Liver (tissue), 9 donors: ENCODE data around the gene CARD8. TPM values are rescaled to one million over a fixed set of nuclear protein-coding genes. Genes with fewer than 3 reads are reported as not detected.

ENCODE experiments used
- DNase-seq: peaks from one replicate; pipeline ENCODE4 v3.0.0-alpha.2; 2017; ENCODE audit warnings: low spot score
- H3K27ac ChIP-seq, 2 donors: one replicate each; pipeline ENCODE4 v1.7.0; 2013; ENCODE audit warnings: inconsistent platforms in 2 of 2, low read length in 2 of 2, control low read depth in 1 of 2, low read depth in 1 of 2, mild to moderate bottlenecking in 1 of 2
- H3K27me3 ChIP-seq, 4 donors: one replicate each; pipeline versions ENCODE4 v1.6.1 to v1.7.0; 2013; ENCODE audit warnings: low read length in 3 of 4, inconsistent platforms in 1 of 4, mild to moderate bottlenecking in 1 of 4, moderate library complexity in 1 of 4; ENCODE audit not compliant: control insufficient read depth in 4 of 4, insufficient read depth in 4 of 4
- H3K36me3 ChIP-seq, 4 donors: one replicate each; pipeline versions ENCODE4 v1.6.1 to v1.7.0; 2013; ENCODE audit warnings: low read length in 3 of 4, mild to moderate bottlenecking in 3 of 4, low read depth in 1 of 4, moderate library complexity in 1 of 4; ENCODE audit not compliant: control insufficient read depth in 4 of 4, insufficient read depth in 3 of 4
- H3K4me1 ChIP-seq, 4 donors: one replicate each; pipeline versions ENCODE4 v1.6.1 to v1.7.0; 2013; ENCODE audit warnings: low read length in 3 of 4, mild to moderate bottlenecking in 3 of 4, moderate library complexity in 1 of 4; ENCODE audit not compliant: control insufficient read depth in 4 of 4, insufficient read depth in 4 of 4
- H3K4me3 ChIP-seq, 3 donors: one replicate each; pipeline versions ENCODE4 v1.6.1 to v1.7.0; 2013; ENCODE audit warnings: low read length in 3 of 3, control low read depth in 1 of 3, low read depth in 1 of 3, mild to moderate bottlenecking in 1 of 3
- H3K9ac ChIP-seq, 2 donors: one replicate each; pipeline ENCODE4 v1.7.0; 2013; ENCODE audit warnings: low read length in 2 of 2, mild to moderate bottlenecking in 2 of 2, moderate library complexity in 2 of 2, control low read depth in 1 of 2, low read depth in 1 of 2
- H3K9me3 ChIP-seq, 4 donors: one replicate each; pipeline versions ENCODE4 v1.6.1 to v1.7.0; 2013; ENCODE audit warnings: low read length in 3 of 4; ENCODE audit not compliant: control insufficient read depth in 4 of 4
- EGR1 ChIP-seq, 2 donors: IDR thresholded peaks; 2 replicates each; pipeline ENCODE4 v1.6.1; 2016 to 2018; ENCODE audit warnings: antibody characterized with exemption in 2 of 2, low read depth in 2 of 2
- FOXA1 ChIP-seq: IDR thresholded peaks from 2 replicates; pipeline ENCODE4 v1.6.1; 2016; ENCODE audit warnings: antibody characterized with exemption
- FOXA2 ChIP-seq: IDR thresholded peaks from 2 replicates; pipeline ENCODE4 v1.6.1; 2016; ENCODE audit warnings: antibody characterized with exemption
- GABPA ChIP-seq, 2 donors: IDR thresholded peaks in 1 of 2; conservative IDR thresholded peaks in 1 of 2; 2 replicates each; pipeline ENCODE4 v1.6.1; 2016; ENCODE audit warnings: antibody characterized with exemption in 2 of 2, mild to moderate bottlenecking in 1 of 2, moderate library complexity in 1 of 2
- HNF4A ChIP-seq, 2 donors: conservative IDR thresholded peaks; 2 replicates each; pipeline ENCODE4 v1.6.1; 2016; ENCODE audit warnings: antibody characterized with exemption in 2 of 2, mild to moderate bottlenecking in 2 of 2
- HNF4G ChIP-seq: IDR thresholded peaks from 2 replicates; pipeline ENCODE4 v1.6.1; 2016; ENCODE audit warnings: antibody characterized with exemption
- JUND ChIP-seq, 2 donors: IDR thresholded peaks; 2 replicates each; pipeline ENCODE4 v1.6.1; 2016; ENCODE audit warnings: antibody characterized with exemption in 2 of 2
- NR2F2 ChIP-seq: IDR thresholded peaks from 2 replicates; pipeline ENCODE4 v1.6.1; 2016; ENCODE audit warnings: antibody characterized with exemption
- RAD21 ChIP-seq, 2 donors: IDR thresholded peaks; 2 replicates each; pipeline ENCODE4 v1.6.1; 2016; ENCODE audit warnings: antibody characterized with exemption in 2 of 2, mild to moderate bottlenecking in 2 of 2
- RXRA ChIP-seq, 2 donors: IDR thresholded peaks; 2 replicates each; pipeline ENCODE4 v1.6.1; 2017 to 2018; ENCODE audit warnings: antibody characterized with exemption in 2 of 2, mild to moderate bottlenecking in 1 of 2
- SP1 ChIP-seq: IDR thresholded peaks from 2 replicates; pipeline ENCODE4 v1.6.1; 2018; ENCODE audit warnings: antibody characterized with exemption, mild to moderate bottlenecking
- TAF1 ChIP-seq: conservative IDR thresholded peaks from 2 replicates; pipeline ENCODE4 v1.6.1; 2016; ENCODE audit warnings: antibody characterized with exemption, mild to moderate bottlenecking
- YY1 ChIP-seq: IDR thresholded peaks from 2 replicates; pipeline ENCODE4 v1.6.1; 2016; ENCODE audit warnings: antibody characterized with exemption, mild to moderate bottlenecking
- WGBS: extraction: QIAGEN DNeasy Blood & Tissue Kit; methylation state at CpG from one replicate; pipeline ENCODE4 v1.1.7; 2013; 5-methylcytosine and 5-hydroxymethylcytosine counted together
- polyA plus RNA-seq, 2 donors: library from polyadenylated mRNA; stranded (reverse) in 1 of 2; unstranded in 1 of 2; fragments of 200-250 nt in 1 of 2; fragments of >200 nt in 1 of 2; fragmentation: Nextera tagmentation in 1 of 2; extraction: Ambion mirVana in 1 of 2; gene quantifications; one replicate each; pipeline versions ENCODE4 v1.2.1 to v1.2.3, GENCODE V29; 2013 to 2015
- total RNA-seq, 2 donors: library from RNA; depleted of rRNA; stranded (reverse); fragments of >200 nt; gene quantifications; one replicate each; pipeline ENCODE4 v1.2.3, GENCODE V29; 2014
- TF ChIP-seq, protein P1 (sequence below): IDR thresholded peaks from 2 replicates; pipeline ENCODE4 v1.6.1; 2016; ENCODE audit warnings: antibody characterized with exemption
- TF ChIP-seq, protein P2 (sequence below): fragments of 150-350 bp; IDR thresholded peaks from 2 replicates; pipeline ENCODE4 v1.5.1; 2017; ENCODE audit warnings: improper control_type of control experiment, low read depth, low read length; ENCODE audit not compliant: missing input control
- TF ChIP-seq, protein P3 (sequence below): IDR thresholded peaks from 2 replicates; pipeline ENCODE4 v1.6.1; 2016; ENCODE audit warnings: antibody characterized with exemption, mild to moderate bottlenecking
- TF ChIP-seq, protein P4 (sequence below): IDR thresholded peaks from 2 replicates; pipeline ENCODE4 v1.6.1; 2016; ENCODE audit warnings: antibody characterized with exemption
- TF ChIP-seq, protein P5 (sequence below): IDR thresholded peaks from 2 replicates; pipeline ENCODE4 v1.6.1; 2016; ENCODE audit warnings: antibody characterized with exemption
- donor health status: healthy.
- donor health status: healthy.
- donor health status: healthy.
- donor health status: healthy.
- donor health status: healthy.

CARD8 gene
- total and polyA plus RNA-seq, 4 donors = 9.4 to 36.3 (median 22.4) TPM

DNA sequence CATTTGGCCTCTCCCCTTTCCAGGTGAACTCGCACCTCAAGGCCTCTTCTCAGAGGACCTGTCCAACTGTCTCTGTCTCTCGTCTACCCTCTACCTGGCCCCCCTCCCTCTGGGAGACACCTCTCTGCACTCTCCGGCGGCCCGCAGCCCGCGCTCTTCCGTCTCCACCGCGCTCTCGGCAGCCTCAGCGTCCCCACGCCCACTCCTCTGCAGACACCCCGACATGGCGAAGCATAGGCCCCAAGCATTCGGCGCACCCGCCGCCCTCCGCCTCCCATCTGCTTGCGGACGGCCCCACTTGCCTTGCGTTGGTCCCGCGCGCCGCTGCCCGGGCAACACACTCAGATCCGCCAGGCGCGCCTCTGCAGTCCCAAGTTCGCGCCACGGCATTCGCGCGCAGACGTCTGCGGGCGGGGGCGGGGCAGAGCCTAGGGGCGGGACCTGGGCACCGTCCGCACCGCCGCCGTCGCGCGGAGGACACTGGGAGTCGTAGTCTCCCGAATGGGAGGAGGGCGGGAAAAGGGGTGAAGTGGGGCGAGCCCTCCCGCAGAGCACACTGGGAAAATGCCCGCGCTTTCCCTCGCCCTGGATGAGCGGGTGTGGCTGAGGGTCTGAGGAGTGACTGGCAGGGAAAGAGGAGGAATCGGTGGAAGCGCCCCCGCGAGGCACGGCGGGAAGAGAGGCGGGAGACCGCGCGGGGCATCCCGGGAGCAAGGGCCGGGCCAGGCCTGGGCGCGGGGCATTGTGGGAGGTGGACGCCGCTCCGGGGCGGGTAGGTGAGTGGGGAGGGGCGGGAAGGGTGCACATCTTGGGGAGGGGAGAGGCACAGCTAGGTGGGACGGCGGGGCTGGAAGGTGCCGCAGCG is 85.5 kb downstream of the CARD8 start, which contains the start of the genes LIG1 and ZSWIM9:
Gene LIG1, minus strand, starts transcription at position 406 of the 865 bp plus-strand sequence. CDS start 4,778 bp downstream, outside the sequence.
Gene ZSWIM9, plus strand, starts transcription at position 742 of the 865 bp plus-strand sequence. CDS start 1,123 bp downstream, outside the sequence.
- Histone ChIP-seq H3K4me1 (peaks cover 0 to 13% (median 9%) of the 10 kb centered on the region in 4 donors), H3K9ac (peak within 1 kb of the TSS; percentile 36 to 54), H3K9me3 (no peaks in the 10 kb centered on the region), H3K27me3 (no peaks in the 10 kb centered on the region), H3K36me3 (peaks cover 0 to 8% (median 0%) of the 10 kb centered on the region in 4 donors), H3K4me3 (peak within 1 kb of the TSS; percentile 73 to 89 (median 75)), H3K27ac (peak within 1 kb of the TSS; percentile 91 to 98)
- peak; percentile 94 for DNase-seq
- WGBS = under 1% methylated on average over 82 of the region's 82 CpGs
- TF ChIP-seq JUND (IDR thresholded peaks at IDR 0.05) (no peak), GABPA (IDR thresholded peaks at IDR 0.05 in 1 of 2, conservative IDR thresholded peaks at IDR 0.05 in 1 of 2) (peak in 1 of 2 donors; percentile 72), TAF1 (no peak), YY1 (peak; percentile 88), RXRA (IDR thresholded peaks at IDR 0.05) (peak in 1 of 2 donors; percentile 40), NR2F2 (no peak), HNF4G (no peak), FOXA1 (no peak), SP1 (peak; percentile 60), RAD21 (IDR thresholded peaks at IDR 0.05) (peak in 1 of 2 donors; percentile 7), EGR1 (IDR thresholded peaks at IDR 0.05; ENCODE audit: low read depth in 2 of 2) (no peak), FOXA2 (no peak), HNF4A (conservative IDR thresholded peaks at IDR 0.05) (peak; percentile 17 to 30)
- TF ChIP-seq, protein P1, sequence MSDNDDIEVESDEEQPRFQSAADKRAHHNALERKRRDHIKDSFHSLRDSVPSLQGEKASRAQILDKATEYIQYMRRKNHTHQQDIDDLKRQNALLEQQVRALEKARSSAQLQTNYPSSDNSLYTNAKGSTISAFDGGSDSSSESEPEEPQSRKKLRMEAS = no peak
- TF ChIP-seq, protein P2, sequence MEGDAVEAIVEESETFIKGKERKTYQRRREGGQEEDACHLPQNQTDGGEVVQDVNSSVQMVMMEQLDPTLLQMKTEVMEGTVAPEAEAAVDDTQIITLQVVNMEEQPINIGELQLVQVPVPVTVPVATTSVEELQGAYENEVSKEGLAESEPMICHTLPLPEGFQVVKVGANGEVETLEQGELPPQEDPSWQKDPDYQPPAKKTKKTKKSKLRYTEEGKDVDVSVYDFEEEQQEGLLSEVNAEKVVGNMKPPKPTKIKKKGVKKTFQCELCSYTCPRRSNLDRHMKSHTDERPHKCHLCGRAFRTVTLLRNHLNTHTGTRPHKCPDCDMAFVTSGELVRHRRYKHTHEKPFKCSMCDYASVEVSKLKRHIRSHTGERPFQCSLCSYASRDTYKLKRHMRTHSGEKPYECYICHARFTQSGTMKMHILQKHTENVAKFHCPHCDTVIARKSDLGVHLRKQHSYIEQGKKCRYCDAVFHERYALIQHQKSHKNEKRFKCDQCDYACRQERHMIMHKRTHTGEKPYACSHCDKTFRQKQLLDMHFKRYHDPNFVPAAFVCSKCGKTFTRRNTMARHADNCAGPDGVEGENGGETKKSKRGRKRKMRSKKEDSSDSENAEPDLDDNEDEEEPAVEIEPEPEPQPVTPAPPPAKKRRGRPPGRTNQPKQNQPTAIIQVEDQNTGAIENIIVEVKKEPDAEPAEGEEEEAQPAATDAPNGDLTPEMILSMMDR = no peak
- TF ChIP-seq, protein P3, sequence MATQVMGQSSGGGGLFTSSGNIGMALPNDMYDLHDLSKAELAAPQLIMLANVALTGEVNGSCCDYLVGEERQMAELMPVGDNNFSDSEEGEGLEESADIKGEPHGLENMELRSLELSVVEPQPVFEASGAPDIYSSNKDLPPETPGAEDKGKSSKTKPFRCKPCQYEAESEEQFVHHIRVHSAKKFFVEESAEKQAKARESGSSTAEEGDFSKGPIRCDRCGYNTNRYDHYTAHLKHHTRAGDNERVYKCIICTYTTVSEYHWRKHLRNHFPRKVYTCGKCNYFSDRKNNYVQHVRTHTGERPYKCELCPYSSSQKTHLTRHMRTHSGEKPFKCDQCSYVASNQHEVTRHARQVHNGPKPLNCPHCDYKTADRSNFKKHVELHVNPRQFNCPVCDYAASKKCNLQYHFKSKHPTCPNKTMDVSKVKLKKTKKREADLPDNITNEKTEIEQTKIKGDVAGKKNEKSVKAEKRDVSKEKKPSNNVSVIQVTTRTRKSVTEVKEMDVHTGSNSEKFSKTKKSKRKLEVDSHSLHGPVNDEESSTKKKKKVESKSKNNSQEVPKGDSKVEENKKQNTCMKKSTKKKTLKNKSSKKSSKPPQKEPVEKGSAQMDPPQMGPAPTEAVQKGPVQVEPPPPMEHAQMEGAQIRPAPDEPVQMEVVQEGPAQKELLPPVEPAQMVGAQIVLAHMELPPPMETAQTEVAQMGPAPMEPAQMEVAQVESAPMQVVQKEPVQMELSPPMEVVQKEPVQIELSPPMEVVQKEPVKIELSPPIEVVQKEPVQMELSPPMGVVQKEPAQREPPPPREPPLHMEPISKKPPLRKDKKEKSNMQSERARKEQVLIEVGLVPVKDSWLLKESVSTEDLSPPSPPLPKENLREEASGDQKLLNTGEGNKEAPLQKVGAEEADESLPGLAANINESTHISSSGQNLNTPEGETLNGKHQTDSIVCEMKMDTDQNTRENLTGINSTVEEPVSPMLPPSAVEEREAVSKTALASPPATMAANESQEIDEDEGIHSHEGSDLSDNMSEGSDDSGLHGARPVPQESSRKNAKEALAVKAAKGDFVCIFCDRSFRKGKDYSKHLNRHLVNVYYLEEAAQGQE = peak; percentile 64
- TF ChIP-seq, protein P4, sequence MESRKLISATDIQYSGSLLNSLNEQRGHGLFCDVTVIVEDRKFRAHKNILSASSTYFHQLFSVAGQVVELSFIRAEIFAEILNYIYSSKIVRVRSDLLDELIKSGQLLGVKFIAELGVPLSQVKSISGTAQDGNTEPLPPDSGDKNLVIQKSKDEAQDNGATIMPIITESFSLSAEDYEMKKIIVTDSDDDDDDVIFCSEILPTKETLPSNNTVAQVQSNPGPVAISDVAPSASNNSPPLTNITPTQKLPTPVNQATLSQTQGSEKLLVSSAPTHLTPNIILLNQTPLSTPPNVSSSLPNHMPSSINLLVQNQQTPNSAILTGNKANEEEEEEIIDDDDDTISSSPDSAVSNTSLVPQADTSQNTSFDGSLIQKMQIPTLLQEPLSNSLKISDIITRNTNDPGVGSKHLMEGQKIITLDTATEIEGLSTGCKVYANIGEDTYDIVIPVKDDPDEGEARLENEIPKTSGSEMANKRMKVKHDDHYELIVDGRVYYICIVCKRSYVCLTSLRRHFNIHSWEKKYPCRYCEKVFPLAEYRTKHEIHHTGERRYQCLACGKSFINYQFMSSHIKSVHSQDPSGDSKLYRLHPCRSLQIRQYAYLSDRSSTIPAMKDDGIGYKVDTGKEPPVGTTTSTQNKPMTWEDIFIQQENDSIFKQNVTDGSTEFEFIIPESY = no peak
- TF ChIP-seq, protein P5, sequence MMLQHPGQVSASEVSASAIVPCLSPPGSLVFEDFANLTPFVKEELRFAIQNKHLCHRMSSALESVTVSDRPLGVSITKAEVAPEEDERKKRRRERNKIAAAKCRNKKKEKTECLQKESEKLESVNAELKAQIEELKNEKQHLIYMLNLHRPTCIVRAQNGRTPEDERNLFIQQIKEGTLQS = no peak
